GM15510 (cell line): ENCODE results near the gene ELMOD1.

Source experiments
- POLR2A ChIP-seq: IDR thresholded peaks from 3 replicates; pipeline ENCODE4 v1.6.1; 2011; ENCODE audit warnings: borderline replicate concordance; ENCODE audit not compliant: insufficient read length; ENCODE audit errors: extremely low read depth

ELMOD1 gene

GRCh38 chr11:107688322-107688918 is 97.5 kb downstream of the ELMOD1 start:
- no peak for TF ChIP-seq POLR2A

DNA sequence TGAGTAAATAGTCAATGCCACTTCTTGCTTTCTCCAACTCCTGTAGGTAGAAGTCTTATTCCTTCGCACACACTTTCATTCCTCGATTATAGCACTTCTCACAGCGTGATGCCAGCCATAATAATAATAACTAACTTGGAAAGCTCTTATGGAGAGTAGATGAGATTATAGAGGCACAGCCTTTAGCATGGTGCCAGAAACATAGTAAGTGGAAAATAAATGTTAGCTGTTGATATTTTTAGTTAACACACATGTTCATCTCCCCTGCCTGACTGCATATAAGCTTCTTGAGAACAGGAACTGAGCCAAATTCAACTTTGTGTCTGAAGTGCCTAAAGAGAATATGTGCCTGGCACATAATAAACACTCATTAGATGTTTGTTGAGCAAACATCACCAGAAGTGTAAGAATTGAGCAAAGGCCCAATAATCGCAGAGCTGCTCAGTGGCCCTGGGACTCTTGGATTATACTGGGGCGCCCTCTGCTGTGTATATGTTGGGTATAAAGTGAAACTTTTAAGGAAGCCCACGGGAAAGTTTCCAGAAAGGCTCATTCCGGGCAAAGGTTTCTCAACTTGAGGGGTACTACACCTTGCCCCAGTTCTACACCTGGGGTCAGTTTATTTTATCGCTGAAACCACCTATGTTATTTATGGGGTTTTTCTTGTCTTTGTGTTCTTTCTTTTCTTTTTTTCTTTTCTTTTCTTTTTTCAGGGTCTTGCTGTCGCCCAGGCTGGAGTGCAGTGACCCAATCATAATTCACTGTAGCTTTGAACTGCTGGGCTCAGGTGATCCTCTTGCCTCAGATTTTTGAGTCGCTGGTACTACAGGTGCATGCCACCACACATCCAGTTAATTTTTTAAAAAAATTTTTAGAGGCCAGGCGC is 98.6 kb downstream of the ELMOD1 start:
- no peak for TF ChIP-seq POLR2A

- no peak for TF ChIP-seq POLR2A
Observed at GRCh38 chr11:107691000-107691750, 100.2 kb downstream of the ELMOD1 start.

DNA sequence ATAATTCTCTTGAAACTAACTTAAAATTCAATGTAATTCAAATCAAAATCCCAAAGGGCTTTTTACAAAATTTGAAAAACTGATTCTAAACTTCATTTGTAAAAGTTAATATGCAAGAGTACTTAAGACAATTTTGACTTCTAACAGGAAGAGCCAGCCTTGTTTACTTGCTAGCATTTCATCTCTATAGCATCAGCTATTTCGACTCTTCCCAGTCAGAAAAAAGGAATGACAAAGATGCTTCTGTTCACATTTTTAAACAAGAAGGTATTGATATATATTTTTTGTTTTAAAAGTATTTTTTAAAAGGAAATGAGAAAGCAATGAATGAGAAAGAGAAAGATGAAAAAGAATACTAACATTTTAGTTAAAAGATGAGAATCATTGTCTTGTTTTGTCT is 104.5 kb downstream of the ELMOD1 start:
- TF ChIP-seq POLR2A = no peak

- no peak for TF ChIP-seq POLR2A
Observed at GRCh38 chr11:107696140-107696539, 105.2 kb downstream of the ELMOD1 start.

- no peak for TF ChIP-seq POLR2A
Observed at GRCh38 chr11:107697291-107697690, 106.3 kb downstream of the ELMOD1 start.

DNA sequence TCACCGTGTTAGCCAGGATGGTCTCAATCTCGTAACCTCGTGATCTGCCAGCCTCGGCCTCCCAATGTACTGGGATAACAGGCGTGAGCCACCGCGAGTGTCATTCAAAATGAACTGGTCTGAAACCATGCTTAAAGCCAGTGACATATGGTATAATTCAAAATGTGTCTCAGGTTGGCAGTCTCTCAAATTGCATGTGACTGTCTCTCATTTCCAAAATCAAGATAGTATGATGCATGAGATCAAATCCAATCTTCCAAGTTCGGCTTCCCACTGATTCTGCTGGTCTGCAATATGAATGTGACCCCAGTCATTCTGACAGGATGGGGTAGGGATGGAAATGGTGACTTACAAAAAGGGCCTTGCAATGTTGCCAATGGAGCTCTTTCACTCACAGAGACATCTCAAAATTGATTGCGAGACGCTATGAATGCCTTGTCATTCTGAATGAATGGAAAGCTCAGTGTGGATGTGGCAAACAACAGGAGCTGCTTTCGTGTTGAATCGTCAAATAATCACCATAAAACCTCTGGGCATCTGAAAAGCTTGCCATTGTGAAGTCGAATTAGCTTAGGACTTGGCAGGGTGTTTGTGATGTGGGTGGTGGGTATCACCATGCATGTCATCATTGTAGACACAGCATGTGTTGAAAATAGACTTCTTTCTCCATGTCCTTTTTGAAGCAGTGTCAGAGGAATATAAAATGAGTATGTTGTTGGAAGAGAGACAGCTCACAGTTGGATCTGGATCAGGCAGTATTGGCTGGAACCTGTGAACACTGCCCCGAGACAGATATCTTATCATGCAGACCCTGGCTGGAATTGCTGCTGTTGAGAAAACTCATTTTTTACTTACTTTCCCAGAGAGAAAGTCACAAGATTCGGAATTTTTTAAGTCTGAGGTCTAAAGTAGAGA is 108.7 kb downstream of the ELMOD1 start:
- no peak for TF ChIP-seq POLR2A

DNA sequence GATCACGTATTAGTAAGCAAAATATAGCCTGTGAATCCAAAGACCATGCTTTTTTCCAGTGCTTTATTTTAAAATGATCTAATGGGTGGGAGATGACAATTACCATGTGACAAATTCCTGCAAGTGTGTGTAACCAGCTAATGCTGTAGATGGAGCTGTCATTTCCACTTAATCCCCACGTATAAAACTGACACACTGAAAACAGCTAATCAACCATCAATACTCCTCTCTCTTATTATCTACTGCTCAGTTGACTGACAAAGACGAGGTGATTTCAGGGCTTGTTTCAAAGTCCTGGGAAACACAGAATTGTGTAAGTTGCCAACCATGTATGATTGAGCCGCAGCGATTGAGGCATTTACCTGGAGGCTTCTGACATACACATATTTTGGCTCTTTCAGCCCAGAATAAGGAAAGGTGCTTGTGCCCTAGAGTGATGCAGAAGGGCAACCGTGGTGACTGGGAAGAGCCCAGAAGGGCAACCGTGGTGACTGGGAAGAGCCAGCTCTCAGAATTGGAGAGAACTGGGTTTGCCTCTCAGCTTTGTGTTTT is 111.2 kb downstream of the ELMOD1 start:
- TF ChIP-seq POLR2A = no peak

DNA sequence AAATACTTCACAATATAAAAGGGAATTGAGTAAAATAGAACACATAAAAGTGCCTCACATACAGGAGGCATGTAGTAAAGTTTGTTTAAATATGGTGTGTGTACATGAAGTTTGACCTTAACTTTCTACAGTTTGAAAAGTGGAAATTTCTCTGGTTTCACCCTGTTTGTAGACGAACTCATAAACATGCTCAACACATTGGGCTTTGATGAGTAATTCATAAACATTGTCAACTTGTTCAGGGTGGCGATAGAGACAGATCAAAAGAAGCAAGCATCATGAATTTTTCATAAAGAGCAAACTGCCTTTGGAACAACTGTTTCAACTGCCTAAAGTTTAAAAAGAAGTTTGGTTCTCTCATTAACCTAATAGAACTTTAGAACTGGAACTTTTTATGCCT is 111.8 kb downstream of the ELMOD1 start:
- no peak for TF ChIP-seq POLR2A

- TF ChIP-seq POLR2A = no peak
Observed at GRCh38 chr11:107704451-107704850, 113.5 kb downstream of the ELMOD1 start.

DNA sequence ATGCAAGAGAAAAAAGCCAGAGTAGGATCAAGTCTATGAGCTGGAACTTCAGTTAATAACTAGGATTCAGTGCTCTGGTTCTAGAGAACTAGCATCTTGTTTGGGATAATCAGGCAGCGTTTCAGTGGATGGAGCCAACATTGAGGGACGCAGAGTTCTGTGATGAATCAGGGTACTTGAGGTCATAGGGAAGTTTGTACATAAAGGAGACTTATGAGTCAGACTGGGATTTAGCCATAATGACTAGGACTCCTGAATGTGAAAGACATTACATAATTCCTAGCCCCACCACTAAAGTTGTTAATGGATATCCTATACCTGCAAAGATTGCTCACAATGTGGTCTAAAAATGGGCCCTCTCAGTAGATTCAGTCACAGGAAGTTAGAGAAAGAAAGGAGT is 114.1 kb downstream of the ELMOD1 start:
- TF ChIP-seq POLR2A = no peak

DNA sequence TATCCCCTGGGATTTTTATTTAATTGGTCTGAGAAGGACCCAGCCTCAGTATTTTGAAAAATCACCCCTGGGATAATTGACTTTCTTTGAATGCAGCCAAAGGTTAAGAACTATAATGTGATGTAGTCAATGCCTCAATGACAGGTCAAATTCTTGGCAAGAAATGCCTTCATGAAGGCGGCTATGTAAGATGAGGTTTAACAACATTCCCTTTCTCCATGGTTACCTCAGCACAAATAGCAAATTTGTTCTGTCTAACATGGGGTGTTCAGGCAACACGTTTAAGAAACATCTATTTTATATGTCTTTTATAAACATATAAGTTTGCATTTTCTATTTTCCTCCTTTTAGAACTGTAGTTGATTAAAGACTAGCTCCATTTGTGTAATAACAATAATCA is 115.6 kb downstream of the ELMOD1 start:
- TF ChIP-seq POLR2A = no peak

- TF ChIP-seq POLR2A = no peak
Observed at GRCh38 chr11:107707215-107707671, 116.3 kb downstream of the ELMOD1 start.

GRCh38 chr11:107707807-107708206 is 116.9 kb downstream of the ELMOD1 start:
- TF ChIP-seq POLR2A = no peak
